Skeletal muscle satellite cell (primary cell): ENCODE results near the gene TCP10L.
"Not testable (repeated sequence)": the region's sequence is repeated elsewhere in the genome, so short reads cannot be mapped to it uniquely, and the experiment has no call there.

Source experiments
- H3K27me3 ChIP-seq: 2 replicates; pipeline ENCODE4 v1.7.0; 2013; ENCODE audit warnings: low read length; ENCODE audit not compliant: control insufficient read depth, insufficient read depth
- H3K36me3 ChIP-seq: 2 replicates; pipeline ENCODE4 v1.7.0; 2013; ENCODE audit warnings: mild to moderate bottlenecking, control low read depth, low read length; ENCODE audit not compliant: insufficient read depth
- H3K4me1 ChIP-seq: 2 replicates; pipeline ENCODE4 v1.7.0; 2013; ENCODE audit warnings: low read length; ENCODE audit not compliant: control insufficient read depth, insufficient read depth
- H3K4me2 ChIP-seq: 2 replicates; pipeline ENCODE4 v1.7.0; 2013; ENCODE audit warnings: mild to moderate bottlenecking, low read length
- H3K4me3 ChIP-seq: 2 replicates; pipeline ENCODE4 v1.7.0; 2013; ENCODE audit warnings: low read length
- H3K9ac ChIP-seq: 2 replicates; pipeline ENCODE4 v1.7.0; 2013; ENCODE audit warnings: mild to moderate bottlenecking, low read depth, low read length, moderate library complexity
- H3K9me3 ChIP-seq: replicated peaks from 2 replicates; pipeline ENCODE4 v1.7.0; 2013; ENCODE audit warnings: mild to moderate bottlenecking, control low read depth, low read length

The TCP10L gene

DNA sequence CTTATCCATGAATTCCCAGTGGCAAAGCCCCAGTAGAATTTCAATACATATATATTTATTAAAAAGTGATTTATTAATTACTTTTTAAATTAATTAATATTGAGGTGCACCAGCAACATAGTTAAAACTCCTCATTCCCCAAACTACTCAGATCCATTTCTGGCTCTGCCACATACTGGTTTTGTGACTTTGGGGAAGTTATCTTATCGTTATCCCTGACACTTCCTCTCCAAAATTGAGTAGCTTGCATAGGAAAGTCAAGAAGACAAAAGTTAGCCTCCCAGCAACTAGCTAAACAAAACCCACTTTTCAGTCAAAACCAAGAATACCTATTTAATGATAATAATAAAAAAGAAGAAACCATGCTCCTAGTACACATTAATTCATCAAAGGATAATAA lies 35.9 kb downstream of the TCP10L start:
- Histone ChIP-seq H3K9ac (no peak overlapping the region), H3K4me3 (no peak overlapping the region), H3K36me3 (no peaks in the 10 kb centered on the region), H3K4me1 (peaks cover 4% of the 10 kb centered on the region), H3K9me3 (no peaks in the 10 kb centered on the region), H3K4me2 (no peak overlapping the region), H3K27me3 (peaks cover 7% of the 10 kb centered on the region)

DNA sequence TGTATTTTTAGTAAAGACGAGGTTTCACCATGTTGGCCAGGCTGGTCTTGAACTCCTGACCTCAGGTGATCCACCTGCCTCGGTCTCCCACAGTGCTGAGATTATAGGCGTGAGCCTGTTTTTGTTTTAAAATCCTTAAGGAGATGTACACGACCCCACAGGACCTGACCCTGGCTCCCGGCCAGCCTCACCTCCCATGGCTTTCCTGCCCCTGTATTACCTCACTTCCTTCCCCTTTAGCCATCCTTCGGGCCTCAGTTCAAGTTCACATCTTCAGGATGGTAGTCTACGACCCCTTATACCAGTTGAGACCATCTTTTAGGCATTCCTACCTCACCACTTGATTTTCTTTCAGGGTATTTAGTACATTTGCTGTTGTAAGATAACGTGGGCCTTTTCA lies 36.3 kb downstream of the TCP10L start:
- Histone ChIP-seq H3K4me2 (no peak overlapping the region), H3K27me3 (peaks cover 7% of the 10 kb centered on the region), H3K36me3 (no peaks in the 10 kb centered on the region), H3K9me3 (no peaks in the 10 kb centered on the region), H3K9ac (no peak overlapping the region), H3K4me3 (no peak overlapping the region), H3K4me1 (peaks cover 4% of the 10 kb centered on the region)

DNA sequence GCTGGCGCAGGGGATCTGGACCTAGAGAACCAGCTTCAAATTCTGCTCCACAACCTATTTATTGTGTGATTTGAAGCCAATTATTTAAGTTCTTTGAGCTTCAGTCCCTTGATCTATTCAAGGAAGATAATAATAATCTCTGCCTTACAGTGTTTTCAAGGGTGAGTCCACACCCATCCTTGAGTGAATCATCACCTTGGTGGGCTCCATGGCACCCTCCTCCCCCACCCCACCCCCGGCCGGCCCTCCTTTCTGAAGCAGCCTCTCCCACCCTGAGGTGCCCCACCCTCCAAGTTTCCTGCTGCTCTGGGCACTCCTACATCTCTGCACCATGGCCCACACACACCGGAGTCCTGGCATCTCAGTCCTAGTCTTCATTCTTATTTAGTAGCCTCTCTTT lies 38.3 kb downstream of the TCP10L start:
- H3K4me1 ChIP-seq: no peaks in the 10 kb centered on the region
- no peaks in the 10 kb centered on the region for H3K36me3 ChIP-seq
- H3K27me3 ChIP-seq: peaks cover 7% of the 10 kb centered on the region
- no peak overlapping the region for H3K4me3 ChIP-seq
- no peak overlapping the region for H3K4me2 ChIP-seq
- H3K9me3 ChIP-seq: no peaks in the 10 kb centered on the region
- H3K9ac ChIP-seq: no peak overlapping the region

DNA sequence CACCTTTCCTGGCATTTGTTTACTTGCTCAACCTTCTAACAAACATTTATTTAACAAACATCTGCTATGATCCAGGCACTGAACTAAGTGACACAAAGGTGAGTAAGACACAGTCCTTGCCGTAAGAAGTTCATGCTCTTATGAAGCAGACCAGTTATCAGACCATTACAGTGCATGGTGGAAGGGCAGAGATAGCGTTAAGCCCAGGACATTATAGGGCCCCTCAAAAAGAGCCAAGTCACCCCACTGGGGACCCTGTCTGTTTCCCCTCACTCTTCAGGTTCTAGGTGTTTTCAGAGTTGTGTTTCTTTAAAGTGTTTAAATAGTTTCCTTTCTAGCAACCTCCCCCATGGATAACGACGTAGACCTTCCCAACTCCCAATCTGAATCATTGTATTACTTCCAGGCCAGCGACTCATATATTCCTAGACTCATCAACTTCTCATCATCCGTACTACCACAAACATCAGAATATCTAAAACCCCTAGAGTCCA lies 39.3 kb downstream of the TCP10L start:
- Histone ChIP-seq H3K4me1 (no peaks in the 10 kb centered on the region), H3K4me3 (no peak overlapping the region), H3K27me3 (peaks cover 6% of the 10 kb centered on the region), H3K9me3 (no peaks in the 10 kb centered on the region), H3K4me2 (no peak overlapping the region), H3K36me3 (no peaks in the 10 kb centered on the region), H3K9ac (no peak overlapping the region)

DNA sequence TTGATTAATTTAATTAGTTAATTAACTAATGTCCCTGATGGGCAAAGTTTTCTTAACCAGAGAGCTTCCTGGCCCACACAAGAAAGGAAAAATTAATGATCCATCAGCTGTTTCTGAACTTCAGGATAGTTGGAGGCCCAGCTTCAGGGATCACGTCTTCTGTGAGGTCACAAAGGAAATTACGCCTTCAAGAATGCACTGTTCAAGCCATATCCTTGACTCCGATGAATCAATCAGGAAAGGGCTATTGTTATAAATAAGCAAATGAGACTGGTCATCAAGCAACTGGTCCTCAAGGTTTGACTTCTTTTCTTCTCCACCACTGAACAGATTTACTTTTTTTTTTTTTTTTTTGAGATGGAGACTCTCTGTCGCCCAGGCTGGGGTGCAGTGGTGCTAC lies 40.6 kb downstream of the TCP10L start:
- peaks cover under 1% of the 10 kb centered on the region for H3K27me3 ChIP-seq
- no peak overlapping the region for H3K4me2 ChIP-seq
- no peak overlapping the region for H3K9ac ChIP-seq
- no peaks in the 10 kb centered on the region for H3K9me3 ChIP-seq
- no peak overlapping the region for H3K4me3 ChIP-seq
- H3K36me3 ChIP-seq: no peaks in the 10 kb centered on the region
- no peaks in the 10 kb centered on the region for H3K4me1 ChIP-seq

DNA sequence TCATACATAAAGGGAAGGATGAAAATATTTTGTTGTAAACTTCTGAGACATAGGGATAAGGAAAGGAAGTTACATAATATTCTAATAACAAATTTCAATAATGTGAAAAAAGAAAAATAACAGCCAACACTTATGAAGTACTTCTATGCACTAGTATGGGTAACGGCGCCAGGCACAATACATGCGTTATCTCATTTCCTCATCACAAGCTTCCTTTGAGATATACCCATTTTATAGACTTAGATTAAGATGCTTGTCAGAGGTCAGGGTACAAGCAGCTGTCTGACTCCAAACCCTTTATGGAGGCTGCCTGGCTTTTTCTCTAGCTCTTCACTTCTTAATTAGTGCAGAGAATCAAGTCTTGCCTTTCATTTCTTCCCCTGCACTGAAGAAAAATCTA lies 41.3 kb downstream of the TCP10L start:
- Histone ChIP-seq H3K4me3 (no peak overlapping the region), H3K9me3 (no peaks in the 10 kb centered on the region), H3K4me2 (no peak overlapping the region), H3K4me1 (no peaks in the 10 kb centered on the region), H3K36me3 (no peaks in the 10 kb centered on the region), H3K9ac (no peak overlapping the region), H3K27me3 (no peaks in the 10 kb centered on the region)

DNA sequence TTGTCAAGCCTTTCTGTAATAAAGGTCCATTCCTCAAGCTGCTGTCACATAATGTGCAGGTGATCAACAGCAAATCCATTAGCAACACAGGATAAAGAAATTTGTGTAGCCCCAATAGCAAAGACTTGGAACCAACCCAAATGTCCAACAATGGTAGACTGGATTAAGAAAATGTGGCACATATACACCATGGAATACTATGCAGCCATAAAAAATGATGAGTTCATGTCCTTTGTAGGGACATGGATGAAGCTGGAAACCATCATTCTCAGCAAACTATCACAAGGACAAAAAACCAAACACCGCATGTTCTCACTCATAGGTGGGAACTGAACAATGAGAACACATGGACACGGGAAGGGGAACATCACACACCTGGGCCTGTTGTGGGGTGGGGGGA lies 42.3 kb downstream of the TCP10L start:
- not testable (repeated sequence) for H3K4me1 ChIP-seq, H3K9ac ChIP-seq, H3K4me2 ChIP-seq, H3K27me3 ChIP-seq, H3K4me3 ChIP-seq, H3K9me3 ChIP-seq, H3K36me3 ChIP-seq

DNA sequence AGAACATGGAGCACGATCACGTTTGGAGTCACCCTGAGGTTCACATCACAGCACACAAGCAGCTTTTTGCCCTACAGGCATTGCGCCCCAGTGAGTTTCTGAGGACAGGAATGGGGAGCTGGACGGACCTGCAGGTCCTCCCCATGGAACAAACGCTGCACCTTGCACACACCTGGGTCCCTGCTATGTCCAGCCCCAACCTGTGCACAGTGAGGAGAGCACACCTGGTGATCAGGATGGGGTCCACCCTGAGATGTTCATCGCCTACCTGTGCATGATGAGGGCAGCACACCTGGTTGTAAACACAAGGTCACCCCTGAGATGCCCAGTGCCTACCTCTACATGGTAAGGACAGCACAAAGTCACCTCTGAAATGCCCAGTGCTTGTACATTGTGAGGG lies 45.9 kb downstream of the TCP10L start:
- Histone ChIP-seq H3K4me3 (no peak overlapping the region), H3K9ac (no peak overlapping the region), H3K4me1 (no peaks in the 10 kb centered on the region), H3K4me2 (no peak overlapping the region), H3K36me3 (no peaks in the 10 kb centered on the region), H3K27me3 (no peaks in the 10 kb centered on the region), H3K9me3 (no peaks in the 10 kb centered on the region)

DNA sequence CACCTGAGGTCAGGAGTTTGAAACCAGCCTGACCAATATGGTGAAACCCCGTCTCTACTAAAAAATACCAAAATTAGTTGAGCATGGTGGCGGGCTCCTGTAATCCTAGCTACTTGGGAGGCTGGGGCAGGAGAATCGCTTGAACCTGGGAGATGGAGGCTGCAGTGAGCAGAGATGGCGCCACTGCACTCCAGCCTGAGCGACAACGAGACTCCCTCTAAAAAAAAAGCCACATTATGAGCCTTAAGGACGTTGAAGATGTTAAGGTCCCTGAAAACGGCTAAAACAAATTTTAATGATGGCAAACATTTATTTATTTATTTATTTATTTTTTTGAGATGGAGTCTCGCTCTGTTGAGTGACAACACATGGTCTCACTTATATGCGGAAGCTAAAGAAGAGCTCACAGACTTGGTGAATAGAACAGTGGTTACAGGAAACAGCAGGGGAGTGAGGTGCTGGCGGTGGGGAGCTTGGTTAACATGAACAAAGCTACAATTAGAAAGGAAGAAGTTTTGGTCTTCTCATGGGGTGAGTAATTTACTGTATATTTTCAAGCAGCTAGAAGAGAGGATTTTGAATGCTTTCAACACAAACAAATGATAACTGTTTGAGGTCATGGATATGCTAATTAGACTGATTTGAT lies 47.1 kb downstream of the TCP10L start:
- H3K9ac ChIP-seq: no peak overlapping the region
- no peaks in the 10 kb centered on the region for H3K36me3 ChIP-seq
- H3K4me3 ChIP-seq: no peak overlapping the region
- H3K4me2 ChIP-seq: no peak overlapping the region
- H3K4me1 ChIP-seq: no peaks in the 10 kb centered on the region
- no peaks in the 10 kb centered on the region for H3K27me3 ChIP-seq
- no peaks in the 10 kb centered on the region for H3K9me3 ChIP-seq

DNA sequence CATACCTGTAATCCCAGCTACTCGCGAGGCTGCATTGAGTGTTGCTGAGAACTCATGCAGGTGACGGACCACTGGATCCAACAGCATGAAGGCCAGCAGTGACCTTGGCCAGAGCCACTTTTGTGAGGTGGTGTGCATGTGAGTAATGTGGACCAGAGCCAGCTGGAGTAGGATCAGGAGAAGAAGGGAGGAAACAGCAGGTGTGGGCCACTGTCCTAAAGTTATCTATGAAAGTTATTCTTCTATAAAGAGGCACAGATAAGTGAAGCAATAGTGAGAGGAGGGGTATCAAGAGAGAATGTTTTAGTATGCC lies 47.8 kb downstream of the TCP10L start:
- Histone ChIP-seq H3K4me3 (no peak overlapping the region), H3K4me1 (no peaks in the 10 kb centered on the region), H3K9ac (no peak overlapping the region), H3K27me3 (no peaks in the 10 kb centered on the region), H3K36me3 (no peaks in the 10 kb centered on the region), H3K9me3 (no peaks in the 10 kb centered on the region), H3K4me2 (no peak overlapping the region)

DNA sequence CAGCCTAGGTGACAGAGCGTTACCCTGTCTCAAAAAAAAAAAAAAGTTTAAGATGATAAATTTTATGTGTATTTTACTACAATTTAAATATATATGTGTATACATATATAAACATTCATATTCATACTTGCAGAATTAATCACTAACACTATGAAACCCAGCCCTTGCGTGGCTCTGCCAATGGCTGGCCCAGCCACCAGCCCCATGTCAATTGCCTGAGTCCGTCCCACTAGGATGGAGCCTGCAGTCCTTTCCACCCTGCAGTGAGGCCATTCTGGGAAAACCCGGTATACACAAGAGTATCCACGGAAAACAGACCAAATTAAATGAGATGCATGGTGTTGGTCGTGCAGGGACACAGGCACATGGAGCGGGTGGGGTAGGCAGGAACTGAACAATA lies 49.7 kb downstream of the TCP10L start:
- no peak overlapping the region for H3K4me3 ChIP-seq
- H3K9me3 ChIP-seq: no peaks in the 10 kb centered on the region
- no peaks in the 10 kb centered on the region for H3K4me1 ChIP-seq
- H3K9ac ChIP-seq: no peak overlapping the region
- H3K27me3 ChIP-seq: no peaks in the 10 kb centered on the region
- no peak overlapping the region for H3K4me2 ChIP-seq
- no peaks in the 10 kb centered on the region for H3K36me3 ChIP-seq

DNA sequence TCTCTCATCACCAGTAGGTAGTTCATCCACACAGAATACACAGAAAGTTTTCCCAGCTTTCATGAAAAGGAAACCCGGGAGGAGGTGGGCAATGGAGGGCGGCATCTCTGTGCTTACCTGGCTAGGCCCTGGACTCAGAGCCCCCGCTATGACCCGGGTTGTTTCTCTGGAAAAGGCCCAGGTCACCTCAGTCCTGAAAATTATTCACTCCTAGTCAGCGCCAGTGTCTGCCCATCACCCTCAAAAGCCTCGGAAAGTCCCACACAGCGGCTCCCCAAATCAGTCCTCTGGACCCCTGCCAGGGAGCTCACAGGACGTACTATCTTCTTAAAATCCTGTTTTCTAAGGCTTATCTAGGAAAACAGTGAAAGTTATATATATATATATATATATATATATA lies 51.2 kb downstream of the TCP10L start:
- no peaks in the 10 kb centered on the region for H3K36me3 ChIP-seq
- H3K27me3 ChIP-seq: no peaks in the 10 kb centered on the region
- no peaks in the 10 kb centered on the region for H3K4me1 ChIP-seq
- no peak overlapping the region for H3K4me2 ChIP-seq
- no peaks in the 10 kb centered on the region for H3K9me3 ChIP-seq
- H3K9ac ChIP-seq: no peak overlapping the region
- no peak overlapping the region for H3K4me3 ChIP-seq
